Femur (tissue), 1 donor: ENCODE data around the gene PRSS22.

Experiments
- DNase-seq: peaks from one replicate; pipeline ENCODE4 v3.0.0-alpha.2; 2017

Gene PRSS22

GRCh38 chr16:2827831-2828520 is 30.0 kb downstream of the PRSS22 start:
- no peak for DNase-seq

DNA sequence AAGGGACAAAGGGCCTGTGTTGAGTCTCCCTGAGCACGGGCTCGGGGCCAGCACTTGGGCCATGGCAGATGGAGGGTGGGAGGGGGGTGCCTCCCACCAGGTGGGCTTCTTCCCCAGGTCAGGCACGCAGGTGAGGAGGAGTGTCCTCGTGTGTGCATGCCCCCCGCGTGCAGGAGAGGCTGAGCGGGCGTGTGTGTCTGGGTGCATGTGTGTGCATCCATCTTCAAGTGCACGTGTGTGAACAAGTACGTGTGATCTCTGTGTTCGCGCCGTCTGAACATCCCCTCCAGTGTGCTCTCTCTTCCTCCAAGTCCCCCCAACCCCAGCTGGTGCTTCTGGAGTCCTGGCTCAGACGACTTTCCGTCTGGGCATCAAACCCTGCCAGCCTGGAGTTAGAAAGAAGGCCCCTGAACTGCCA is 30.6 kb downstream of the PRSS22 start:
- no peak for DNase-seq

DNA sequence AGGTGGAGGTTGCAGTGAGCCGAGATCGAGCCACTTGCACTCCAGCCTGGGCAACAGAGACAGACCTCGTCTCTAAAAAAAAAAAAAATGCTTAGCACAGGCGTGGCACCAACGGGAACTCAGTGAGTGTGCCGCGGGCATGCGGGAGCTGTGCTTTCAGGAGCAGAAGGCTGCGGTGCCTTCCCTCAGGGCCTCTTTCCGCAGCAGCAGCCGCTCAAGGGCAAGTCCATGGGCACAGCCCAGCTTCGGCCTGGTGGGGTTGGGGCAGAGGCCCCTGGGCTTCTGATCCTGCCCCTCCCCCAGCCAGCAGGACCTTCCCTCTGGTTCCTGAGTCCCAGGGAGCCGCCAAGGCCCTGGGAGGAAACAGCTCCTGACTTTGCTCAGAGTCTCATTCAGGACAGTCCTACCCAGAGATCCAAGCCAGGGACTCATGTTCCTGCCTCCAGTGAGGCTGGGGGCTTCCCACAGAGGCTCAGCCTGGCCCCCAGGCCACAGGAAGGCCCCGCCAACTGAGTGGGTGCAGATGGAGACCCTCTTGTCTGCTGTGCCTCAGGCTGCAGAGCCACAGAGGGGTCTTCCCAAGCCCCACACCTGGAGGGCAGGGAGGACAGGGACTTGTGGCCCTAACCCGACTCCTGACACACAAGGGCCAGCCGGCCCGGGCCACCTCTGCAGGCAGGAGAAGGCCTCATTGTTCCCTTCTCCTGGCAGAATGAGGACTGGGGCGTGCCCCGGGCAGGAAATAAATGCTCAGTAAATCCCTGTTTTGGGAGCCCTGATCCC is 31.2 kb downstream of the PRSS22 start:
- no peak for DNase-seq

DNA sequence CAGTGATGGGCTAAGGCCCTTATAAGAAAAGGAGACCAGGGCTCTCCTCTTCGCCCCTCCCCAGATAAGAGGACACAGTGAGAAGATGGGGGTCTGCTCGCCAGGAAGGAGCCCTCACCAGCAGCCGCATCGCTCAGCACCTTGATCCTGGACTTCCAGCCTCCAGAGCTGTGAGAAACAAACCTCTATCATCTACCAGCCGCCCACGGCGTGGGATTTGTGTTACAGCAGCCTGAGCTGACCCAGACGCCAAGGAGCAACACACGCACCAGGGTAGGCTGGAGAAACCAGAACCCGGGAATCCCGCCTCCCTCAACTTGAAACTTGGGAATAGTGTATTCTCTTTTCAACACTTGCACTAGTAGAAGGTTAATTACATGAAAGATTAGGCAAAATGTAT is 32.1 kb downstream of the PRSS22 start:
- DNase-seq = no peak

DNA sequence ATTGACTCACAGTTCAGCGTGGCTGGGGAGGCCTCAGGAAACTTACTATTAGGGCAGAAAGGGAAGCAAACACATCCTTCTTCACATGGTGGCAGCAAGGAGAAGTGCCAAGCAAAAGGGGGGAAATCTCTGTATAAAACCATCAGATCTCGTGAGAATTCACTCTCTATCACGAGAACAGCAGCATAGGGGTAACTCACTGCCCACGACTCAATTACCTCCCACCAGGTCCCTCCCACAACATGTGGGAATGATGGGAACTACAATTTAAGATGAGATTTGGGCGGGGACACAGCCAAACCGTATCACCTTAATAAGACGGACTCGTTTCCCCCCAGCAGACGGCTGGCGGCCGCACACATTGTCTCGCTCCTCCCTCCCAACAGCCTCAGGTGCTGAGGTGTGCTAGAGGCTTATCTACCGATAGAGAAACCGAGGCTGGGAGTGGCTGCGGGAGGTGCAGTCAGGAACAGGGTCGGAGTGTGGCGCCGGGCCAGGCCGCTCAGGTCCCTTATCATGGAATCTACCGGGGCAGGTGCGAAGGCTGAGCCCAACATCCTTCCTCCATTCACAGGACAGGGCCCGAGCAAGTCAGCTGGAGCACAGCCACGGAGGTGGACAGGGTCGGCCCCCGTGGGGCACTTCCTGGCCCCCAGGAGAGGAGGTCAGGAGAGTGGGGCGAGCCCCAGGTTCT is 32.8 kb downstream of the PRSS22 start:
- DNase-seq = no peak

DNA sequence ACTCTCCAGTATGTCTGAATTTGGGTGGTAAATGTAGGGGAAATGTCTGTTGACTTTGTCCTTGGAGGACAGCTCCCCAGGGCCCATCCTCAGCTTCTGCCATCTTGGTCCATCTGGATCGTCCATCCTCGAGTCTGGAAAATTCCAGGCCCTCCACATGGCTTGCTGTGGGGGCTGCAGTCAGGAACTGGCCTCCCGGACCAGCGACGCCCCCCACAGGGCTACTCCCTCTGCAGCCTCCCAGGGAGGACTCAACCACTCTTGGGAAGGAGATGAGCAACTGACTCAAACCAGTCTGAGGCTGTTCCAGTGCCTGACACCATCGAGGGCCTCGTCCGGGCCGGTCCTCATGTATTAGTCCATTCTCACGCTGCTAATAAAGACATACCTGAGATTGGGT is 33.3 kb downstream of the PRSS22 start:
- no peak for DNase-seq

- no peak for DNase-seq
Measured at GRCh38 chr16:2822496-2822895, 35.5 kb downstream of the PRSS22 start.

DNA sequence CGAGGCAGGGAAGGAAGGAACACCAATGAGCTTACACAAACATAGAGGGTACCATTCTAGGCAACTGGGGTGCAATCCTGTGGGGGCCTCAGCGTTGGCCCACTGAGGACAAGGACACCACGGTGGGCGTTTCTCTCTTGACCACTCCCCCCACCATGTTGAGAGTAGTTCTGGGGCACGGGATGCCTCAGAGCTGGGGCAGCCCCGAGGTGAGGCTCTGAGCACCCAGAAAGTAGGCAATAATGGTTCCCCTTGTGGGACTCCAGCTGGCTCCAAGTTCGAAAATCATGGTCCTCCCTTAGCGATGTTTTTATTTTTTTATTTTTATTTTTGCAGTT is 35.8 kb downstream of the PRSS22 start:
- DNase-seq = no peak

- DNase-seq = no peak
Measured at GRCh38 chr16:2821487-2822157, 36.3 kb downstream of the PRSS22 start.

- DNase-seq = no peak
Measured at GRCh38 chr16:2820836-2821486, 37.0 kb downstream of the PRSS22 start.

DNA sequence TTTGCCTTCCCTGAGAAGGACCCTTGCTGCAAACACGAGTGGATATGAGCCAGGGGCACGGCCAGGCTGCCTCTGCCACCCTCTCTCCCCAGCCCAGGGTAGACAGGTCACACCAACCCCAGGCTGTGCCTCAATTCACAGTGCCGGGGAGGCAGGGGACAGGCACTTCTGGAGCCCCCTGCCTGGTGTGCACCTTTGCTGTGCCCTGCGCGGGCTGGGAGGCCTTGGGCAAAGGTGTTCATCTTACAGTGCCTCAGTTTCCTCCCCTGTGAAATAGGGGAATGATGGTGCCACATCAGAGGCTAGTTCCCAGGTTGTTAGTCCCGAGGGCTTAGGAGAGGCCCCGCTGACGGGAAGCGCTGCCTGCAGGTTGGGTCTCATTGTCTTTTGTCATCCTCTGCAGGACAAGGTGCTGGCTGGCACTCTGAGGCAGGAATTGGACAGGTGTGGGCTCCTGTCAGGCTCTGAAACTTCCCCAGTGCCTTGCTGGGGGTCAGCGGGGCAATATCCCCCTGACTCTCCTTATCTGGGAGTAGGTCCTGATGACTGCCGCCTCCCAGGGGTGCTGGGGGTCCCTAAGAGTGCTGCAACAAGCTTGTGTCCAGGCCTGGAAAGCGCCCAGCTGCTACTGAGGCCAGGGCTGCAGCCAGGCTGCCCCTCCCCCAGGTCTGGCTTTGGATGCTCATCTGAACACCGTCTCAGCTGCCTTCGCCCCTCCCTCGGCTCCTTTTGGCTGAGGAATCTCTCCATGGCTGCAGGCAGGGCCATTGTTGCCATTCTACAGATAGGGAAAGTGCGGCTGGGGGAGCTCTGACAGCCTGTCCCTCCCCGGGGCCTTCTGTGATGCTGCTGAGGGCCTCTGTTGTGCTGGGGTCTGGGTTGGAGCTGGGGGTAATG is 37.8 kb downstream of the PRSS22 start:
- no peak for DNase-seq

- no peak for DNase-seq
Measured at GRCh38 chr16:2819179-2819938, 38.6 kb downstream of the PRSS22 start.

GRCh38 chr16:2818272-2818876 is 39.6 kb downstream of the PRSS22 start:
- DNase-seq = no peak

DNA sequence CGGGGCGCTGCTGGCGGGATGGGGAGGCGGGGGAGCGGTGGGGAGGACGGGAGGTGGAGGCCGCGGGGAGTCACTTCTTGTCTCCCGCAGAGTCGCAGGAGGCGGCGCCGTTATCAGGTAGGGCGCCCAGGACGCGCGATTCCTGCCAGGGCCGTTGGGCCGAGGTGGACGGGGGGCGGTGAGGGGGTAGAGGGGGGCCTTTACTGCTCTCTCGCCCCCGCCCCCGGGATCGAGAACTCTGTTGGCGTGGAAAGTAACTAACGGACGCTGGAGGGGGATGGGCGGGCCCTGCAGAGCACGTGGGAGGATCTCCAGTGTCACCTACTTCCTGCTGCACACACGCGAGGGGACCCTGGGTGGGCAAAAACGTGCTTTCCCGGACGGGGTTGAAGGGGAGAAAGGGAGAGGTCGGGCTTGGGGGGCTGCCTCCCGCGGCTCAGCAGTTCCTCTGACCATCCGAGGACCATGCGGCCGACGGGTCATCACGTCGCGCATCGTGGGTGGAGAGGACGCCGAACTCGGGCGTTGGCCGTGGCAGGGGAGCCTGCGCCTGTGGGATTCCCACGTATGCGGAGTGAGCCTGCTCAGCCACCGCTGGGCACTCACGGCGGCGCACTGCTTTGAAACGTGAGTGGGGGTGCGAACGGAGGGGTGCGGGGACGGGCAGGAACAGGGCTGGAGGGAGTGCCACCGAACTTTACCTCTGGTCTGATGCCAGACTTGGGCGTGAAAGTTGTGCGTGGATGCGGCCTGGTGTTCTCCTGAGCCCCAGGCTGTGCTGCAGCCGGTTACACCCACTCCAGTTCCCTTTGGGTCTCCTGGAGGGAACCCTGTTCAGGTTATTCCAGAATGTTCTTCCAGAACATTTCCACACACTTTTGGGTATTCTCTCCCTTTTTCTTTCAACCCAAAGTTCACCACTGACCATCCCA is 40.4 kb downstream of the PRSS22 start:
- no peak for DNase-seq

DNA sequence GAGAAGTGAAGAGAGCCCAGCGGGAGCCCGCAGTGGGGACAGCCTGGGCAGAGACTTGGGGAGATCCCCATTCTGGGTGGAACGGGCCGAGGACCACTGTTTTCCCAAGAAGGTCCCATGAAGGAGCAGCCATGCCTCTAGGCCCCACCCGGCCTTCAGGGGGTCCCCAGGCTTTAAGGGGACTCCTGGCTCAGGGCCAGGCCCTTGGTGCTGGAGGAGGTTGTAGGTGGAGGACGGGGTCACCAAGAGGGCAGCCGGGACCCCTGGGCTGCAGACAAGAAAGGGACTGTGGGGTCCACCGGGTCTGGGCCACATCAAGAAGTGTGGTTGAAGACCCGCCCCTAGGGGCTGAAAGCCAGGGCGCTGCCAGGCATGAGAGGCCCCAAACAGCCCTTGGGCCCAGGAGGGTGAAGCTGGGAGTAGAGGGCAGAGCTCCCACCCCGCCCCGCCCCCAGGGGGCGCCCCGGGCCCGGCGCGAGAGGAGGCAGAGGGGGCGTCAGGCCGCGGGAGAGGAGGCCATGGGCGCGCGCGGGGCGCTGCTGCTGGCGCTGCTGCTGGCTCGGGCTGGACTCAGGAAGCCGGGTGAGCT is 41.1 kb downstream of the PRSS22 start, which contains the start of gene PRSS21:
Gene PRSS21 (plus strand): TSS at position 487 of the 589 bp plus-strand sequence. CDS start 32 bp downstream, at position 519.
- DNase-seq = no peak

- no peak for DNase-seq
Measured at GRCh38 chr16:2815299-2815771, 42.6 kb downstream of the PRSS22 start.

GRCh38 chr16:2814551-2815298 is 43.2 kb downstream of the PRSS22 start:
- no peak for DNase-seq

GRCh38 chr16:2813771-2814221 is 44.2 kb downstream of the PRSS22 start:
- DNase-seq = no peak
